HG02973 (cell line): ENCODE results near the gene GNAS-AS1.

Experiments
- ATAC-seq: cut with Tn5 transposase; IDR thresholded peaks from one replicate; pipeline ENCODE4 v1.9.1; 2021; ENCODE audit warnings: moderate library complexity; ENCODE audit not compliant: unreplicated experiment

GNAS-AS1 gene

GRCh38 chr20:58787211-58788005, 63.3 kb downstream of the GNAS-AS1 start:
- ATAC-seq, result no peak

GRCh38 chr20:58784321-58785074, 66.2 kb downstream of the GNAS-AS1 start:
- no peak for ATAC-seq

GRCh38 chr20:58783511-58784011, 67.1 kb downstream of the GNAS-AS1 start:
- no peak for ATAC-seq

- ATAC-seq, result no peak
These were observed 69.6 kb downstream of the GNAS-AS1 start for GRCh38 chr20:58781138-58781537.

GRCh38 chr20:58778760-58779159, 71.9 kb downstream of the GNAS-AS1 start:
- no peak for ATAC-seq

- no peak for ATAC-seq
These were observed 73.0 kb downstream of the GNAS-AS1 start for GRCh38 chr20:58777657-58778056.

GRCh38 chr20:58776109-58776508, 74.6 kb downstream of the GNAS-AS1 start:
- ATAC-seq, result no peak

GRCh38 chr20:58775371-58775770, 75.3 kb downstream of the GNAS-AS1 start:
- no peak for ATAC-seq

- ATAC-seq, result no peak
These were observed 75.9 kb downstream of the GNAS-AS1 start for GRCh38 chr20:58774667-58775263.

GRCh38 chr20:58774214-58774613, 76.5 kb downstream of the GNAS-AS1 start:
- ATAC-seq, result no peak

- ATAC-seq, result no peak
These were observed 77.9 kb downstream of the GNAS-AS1 start for GRCh38 chr20:58772786-58773185.
